GM19240 (cell line): ENCODE measurements around the gene LACRT.
A peak's percentile ranks its signal among the peaks of the same experiment; 100 is the strongest.
"Not testable (repeated sequence)": the region's sequence is repeated elsewhere in the genome, so short reads cannot be mapped to it uniquely, and the experiment has no call there.

Experiments used
- DNase-seq: peaks from one replicate; pipeline ENCODE4 v3.0.0; 2011; ENCODE audit warnings: low spot score; ENCODE audit not compliant: insufficient read length

LACRT gene

DNA sequence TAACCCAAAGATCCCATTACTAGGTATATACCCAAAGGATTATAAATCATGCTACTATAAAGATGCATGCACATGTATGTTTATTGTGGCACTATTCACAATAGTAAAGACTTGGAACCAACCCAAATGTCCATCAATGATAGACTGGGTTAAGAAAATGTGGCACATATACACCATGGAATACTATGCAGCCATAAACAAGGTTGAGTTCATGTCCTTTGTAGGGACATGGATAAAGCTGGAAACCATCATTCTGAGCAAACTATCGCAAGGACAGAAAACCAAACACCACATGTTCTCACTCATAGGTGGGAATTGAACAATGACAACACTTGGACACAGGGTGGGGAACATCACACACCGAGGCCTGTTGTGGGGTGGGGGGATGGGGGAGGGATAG lies 4.4 kb upstream of the LACRT start:
- DNase-seq = not testable (repeated sequence)

DNA sequence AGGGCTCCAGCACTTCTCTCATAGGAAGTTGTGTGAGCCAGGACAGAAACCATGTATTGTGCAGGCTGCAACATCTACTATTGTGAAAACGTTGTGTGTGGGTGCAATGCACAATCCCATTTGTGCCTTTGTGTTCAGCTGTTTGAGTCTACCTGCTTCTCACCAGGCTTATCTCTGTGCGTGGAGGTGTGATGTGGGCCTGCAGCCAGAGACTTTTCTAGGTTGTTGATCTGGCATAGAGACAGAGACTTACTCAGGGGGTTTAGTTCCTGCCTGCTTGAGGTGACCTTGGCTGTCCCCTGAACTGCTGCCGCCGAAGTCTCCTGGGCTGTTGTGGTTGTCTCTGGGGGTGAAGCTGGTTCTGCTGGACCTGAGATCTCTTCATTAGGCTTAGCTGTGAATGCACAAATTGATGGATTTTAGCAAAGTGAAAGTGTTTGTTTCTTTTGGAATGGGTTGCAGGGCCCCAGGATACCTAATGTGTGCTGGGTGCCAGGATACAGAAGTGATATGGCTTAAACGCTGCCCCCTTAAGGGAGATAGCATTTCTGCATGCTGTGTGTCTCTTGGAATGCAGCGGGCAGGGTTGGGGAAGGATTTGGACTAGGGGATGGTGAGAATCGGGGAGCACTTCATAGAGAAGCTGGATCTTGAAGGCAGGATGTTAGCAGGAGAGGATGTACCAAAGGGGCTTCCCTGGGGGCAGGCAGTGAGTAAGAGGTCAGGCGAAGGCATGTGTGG lies 2.5 kb downstream of the LACRT start:
- no peak for DNase-seq

DNA sequence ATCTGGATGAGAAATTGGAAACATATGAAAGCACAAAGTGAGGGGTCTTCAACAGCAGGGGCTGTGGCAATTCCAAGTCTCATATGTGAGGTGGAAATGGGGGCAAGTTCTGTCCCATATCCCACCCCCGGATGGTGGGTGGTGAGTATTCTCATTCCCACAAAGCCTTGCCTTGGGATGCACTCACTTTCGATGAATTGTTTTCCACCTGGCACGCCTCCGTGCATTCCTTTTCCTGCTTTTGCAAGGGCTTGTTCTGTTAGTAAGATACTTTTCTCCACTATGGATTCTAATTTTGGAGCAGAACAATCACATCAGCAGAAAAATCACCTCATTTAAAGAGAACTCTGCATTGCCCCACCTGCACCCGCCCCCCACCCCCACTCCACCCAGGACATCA lies 3.1 kb downstream of the LACRT start:
- DNase-seq = no peak

DNA sequence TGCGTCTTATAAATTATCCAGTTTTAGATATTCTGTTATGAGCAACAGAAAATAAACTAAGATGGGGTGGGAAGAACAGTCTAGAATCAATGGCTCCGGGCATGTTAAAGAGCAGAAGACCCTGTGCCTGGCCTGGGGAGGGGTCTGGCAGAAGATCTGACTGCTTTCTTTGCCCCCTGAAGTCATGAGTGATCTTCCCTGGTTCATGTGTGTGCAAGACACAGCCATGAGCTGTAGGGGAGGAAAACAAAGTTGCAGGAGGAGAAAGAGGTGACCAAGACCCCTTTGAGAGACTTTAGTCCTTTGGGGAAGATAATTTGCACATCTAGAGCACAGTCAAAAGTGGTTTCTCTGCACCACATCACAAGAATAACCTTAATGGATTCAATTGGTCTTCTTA lies 4.8 kb downstream of the LACRT start:
- no peak for DNase-seq

DNA sequence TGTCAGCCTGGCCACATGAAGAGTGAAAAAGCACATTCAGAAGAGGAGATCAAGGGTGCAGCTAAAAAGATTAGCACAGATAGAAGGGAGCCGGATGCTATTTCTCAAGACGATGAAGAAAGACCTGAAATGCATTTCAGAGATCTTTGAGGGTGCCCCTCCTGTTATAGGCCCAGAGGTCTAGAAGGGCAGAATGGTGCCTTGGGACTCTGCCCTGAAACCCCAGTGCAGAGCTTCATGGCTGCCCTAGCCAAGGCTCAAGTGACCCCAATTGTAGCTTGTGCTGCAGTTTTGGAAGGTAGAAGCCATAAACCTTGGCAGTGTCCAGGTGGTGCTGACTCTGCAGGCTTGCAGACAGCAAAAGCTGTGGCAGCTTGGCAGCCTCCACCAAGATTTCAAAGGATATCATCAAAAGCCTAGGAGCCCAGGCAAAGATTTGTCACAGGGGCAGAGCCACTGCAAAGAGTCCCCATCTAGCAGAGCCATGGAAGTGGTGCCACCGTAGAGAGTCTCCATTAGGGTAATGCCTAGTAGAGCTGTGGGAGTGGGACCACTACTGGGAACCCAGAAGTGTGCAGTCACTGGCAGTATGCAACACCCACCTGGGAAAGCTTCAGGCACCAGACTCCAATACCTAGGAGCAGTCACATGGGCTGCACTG lies 6.4 kb downstream of the LACRT start:
- no peak for DNase-seq

DNA sequence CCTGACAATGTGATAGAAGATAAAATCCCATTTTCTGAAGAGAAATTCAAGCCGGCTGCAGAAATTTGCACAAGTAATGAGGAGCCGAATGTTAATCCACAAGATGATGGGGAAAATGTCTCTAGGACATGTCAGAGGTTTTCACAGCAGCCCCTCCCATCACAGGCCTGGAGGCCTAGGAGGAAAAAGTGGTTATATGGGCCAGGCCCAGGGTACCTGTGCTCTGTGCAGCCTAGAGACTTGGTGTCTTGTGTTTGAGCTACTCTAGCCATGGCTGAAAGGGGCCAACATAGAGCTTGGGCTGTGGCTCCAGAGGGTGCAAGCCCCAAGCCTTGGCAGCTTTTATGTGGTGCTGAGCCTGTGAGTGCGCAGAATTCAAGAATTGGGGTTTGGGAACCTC lies 7.4 kb downstream of the LACRT start:
- DNase-seq = no peak

DNA sequence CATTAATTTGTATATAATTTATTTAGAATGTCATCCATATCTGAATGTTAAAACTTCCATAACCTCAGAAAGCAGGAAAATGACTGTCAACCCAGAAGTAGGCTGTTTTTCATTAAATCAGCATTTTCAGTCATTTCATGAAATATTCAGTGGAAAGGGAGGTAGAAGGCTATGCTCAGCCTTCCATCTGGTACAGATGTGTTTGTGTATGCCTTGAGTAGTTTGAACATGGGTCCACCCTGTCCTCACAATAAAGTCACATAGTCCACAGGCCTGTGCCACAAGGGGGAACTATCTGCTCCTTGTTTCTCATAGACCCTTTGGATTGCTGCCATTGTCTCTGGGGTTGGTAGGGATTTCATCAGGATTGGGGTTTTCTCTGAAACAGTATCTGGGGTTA lies 9.1 kb downstream of the LACRT start:
- no peak for DNase-seq

DNA sequence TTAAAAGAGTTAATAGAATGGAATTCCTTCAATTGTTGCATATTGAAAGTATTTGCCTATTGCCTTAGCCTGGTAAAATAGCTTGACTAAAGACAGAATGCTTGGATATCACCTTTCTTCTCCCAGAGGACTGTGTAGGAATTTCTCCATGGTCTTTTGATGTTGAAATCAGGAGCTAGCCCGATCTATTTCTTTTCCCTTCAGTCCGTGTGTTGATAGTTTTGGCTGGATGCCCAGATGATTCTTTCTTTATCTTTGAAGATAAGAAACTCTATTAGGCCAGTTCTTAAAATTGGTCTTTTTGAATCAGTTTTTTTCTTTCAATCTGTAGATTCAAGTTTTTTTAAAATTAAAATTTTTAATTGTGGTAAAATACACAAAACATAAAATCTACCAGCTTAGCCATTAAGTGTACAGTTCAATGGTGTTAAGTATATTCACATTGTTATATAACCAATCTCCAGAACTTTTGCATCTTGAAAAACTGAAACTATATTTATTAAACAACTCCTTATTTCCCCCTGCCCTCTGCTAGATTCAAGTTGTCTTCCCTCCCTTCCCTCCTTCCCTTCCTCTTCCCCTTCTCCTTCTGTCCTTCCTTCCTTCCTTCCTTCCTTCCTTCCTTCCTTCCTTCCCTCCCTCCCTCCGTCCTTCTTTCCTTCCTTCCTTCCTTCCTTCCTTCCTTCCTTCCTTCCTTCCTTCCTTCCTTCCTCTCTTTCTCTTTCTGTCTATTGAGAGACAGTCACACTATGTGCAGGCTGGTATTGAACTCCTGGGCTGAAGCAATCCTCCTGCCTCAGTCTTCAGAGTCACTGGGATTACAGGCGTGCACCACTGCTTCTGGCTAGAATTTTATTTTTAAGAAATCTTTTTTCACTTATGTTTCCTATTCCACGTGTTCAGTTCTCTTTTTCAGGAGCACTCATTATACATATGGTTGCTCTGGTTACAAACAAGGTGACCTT lies 10.1 kb downstream of the LACRT start:
- DNase-seq = no peak

DNA sequence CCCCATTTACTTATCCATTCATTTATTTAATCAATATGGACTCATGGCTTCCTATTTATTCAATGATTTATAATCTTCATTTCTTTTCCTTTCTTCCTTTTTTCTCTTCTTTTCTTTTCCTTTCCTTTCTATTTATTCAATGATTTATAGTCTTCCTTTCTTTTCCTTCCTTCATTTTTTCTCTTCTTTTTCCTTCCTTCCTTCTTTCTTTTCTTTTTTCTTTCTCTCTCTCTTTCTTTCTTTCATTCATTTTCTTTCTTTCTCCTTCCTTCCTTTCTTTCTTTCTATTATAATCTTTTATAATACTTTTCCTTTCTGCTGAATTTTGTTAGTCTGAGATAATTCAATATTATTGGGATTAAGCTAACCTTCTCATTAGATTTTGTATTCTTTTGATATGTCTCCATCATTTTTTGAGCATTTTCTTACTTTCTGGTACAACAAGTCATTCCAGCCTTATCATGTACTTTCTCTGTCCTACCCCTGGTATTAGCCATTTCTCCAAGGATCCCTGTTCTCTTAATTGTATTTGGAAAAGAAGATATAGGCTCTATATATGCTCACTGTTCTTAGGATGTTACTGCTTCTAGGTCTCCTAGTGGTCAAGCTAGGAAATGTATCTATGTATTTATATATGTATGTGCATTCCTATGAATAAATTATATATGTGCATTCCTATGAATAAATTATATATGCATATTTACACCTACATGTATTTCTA lies 12.1 kb downstream of the LACRT start:
- DNase-seq = no peak

DNA sequence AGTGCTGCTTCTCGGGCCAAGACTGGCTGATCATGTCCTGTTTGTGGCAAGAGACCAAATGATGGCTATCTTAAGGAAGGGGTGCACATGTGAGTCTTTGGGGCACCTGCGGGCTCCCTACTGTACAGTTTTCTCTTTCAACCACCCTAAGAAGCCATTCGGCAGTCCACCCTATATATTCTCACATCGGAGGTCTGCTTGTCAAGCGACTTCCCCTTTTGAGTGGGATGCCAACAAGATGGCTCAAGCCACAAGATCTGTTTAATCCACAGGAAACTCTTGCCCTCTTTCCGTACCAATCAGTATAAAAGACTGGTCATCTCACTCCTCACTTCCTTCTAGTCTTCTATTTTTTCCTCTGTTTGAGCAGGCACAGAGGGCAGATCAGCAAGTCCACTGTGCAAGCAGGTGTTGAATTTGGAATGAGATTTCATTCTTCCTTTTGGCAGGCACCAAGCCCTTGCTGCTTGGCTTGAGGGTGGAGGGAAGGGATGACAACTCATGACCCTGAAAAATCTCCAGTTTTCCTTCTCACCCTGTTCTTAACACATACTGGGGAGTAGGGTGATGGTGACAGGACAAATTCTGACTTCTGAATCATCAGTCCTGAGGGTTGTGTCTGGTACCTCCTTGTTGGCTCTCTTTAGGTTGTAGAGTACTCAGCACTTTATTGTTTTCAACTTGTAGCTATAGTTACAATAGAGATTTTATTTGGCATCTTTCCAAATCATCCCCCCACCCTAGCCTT lies 17.6 kb downstream of the LACRT start:
- no peak for DNase-seq

DNA sequence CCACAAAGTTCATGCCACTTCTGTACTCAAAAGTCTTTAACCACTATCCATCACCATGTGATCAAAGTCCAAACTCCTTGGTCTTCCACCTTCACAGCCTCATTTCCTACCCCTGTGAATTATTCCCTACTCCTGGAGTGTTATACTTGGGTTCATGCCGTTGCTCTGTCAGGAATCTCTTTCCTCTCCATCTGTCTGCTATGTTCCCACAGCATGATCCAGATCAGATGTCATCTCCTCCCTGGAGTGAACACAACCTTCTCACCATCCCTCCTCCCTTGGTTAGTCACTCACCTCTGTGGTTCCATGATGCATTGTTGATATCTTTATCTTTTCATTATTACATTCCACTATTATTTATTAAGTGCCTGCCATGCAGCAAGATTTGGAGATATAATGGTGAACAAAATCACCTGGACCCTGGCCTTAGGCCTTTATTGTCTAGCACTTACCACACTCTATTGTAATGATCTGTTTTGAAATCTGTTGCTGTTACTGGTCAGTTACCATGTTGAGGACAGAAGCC lies 22.4 kb downstream of the LACRT start:
- no peak for DNase-seq

DNA sequence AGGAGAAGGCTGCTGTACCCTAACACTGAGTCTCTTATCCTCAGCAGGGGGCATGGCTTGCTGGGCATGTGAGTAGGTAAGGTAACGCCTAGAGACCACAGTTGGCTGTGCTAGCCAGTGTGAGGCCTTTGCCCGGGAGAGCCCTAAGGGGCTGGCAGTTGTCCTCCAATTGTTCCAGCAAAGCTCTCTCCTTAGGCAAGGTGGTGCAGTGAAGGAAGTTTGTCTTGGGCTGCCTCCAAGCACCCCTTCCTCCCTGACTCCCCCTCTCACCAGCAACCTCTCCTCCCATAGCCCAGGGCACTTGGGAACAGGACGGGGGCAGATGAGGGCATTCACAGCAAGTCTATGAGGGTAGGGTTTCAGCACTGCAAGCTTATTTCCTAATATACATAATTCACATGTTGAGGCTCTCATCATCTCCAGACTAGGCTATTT lies 23.0 kb downstream of the LACRT start:
- no peak for DNase-seq

DNA sequence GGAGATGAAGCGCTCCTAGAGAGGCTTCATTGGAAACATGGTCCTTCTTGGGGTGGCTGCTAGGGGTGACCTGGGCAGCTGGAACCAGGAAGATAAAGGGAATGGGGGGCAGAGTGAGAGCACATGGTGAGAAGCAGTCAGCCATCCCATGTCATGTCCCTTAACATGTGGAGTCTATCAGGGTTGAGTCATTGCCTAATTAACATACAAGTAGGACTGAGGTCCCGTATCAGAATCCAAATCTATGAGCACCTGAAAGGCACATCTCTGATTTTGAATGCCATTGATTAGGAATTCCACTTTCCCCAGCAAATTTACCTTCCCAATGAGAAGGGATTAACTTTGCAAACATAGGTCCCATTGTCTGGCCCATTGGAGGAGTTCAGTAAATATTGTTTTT lies 25.9 kb downstream of the LACRT start:
- DNase-seq = no peak

DNA sequence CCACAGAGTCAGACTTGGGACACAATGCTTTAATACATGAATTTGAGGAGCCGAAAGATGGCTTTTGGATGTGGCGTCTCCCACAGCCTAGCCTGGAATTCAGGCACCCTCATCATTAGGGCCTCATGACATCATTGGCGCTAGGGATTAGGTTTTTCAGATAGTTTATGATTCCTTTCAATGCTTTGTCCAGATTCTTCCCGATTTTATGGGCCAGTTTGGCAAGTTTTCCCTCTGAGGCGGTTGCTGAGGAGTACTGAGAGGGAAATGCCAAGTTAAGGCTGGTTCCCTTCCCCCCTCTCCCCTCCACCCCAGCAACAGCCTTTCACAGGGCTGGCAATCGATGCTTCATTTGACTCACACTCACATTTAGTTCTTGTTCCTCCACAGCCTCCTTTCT lies 26.5 kb downstream of the LACRT start:
- DNase-seq = no peak

DNA sequence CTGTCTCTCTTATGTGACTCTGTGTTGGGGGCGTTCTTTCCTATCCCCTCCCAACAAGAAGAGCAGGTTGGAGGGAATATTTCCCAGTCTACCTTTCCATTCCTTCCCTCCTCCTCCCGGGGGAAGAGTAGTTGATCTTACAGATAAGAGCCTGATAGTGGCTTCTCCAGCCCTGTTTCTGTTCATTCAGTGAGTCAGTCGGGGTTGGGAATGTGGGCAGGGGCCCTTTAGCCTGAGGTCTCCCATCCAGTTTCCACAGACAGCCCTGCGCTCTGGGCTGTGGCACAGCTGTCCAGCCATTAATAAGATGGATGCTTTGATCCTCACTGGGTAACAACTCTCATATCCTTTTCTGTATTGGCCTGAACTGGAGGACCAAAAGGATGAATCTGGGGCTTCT lies 28.1 kb downstream of the LACRT start:
- no peak for DNase-seq

DNA sequence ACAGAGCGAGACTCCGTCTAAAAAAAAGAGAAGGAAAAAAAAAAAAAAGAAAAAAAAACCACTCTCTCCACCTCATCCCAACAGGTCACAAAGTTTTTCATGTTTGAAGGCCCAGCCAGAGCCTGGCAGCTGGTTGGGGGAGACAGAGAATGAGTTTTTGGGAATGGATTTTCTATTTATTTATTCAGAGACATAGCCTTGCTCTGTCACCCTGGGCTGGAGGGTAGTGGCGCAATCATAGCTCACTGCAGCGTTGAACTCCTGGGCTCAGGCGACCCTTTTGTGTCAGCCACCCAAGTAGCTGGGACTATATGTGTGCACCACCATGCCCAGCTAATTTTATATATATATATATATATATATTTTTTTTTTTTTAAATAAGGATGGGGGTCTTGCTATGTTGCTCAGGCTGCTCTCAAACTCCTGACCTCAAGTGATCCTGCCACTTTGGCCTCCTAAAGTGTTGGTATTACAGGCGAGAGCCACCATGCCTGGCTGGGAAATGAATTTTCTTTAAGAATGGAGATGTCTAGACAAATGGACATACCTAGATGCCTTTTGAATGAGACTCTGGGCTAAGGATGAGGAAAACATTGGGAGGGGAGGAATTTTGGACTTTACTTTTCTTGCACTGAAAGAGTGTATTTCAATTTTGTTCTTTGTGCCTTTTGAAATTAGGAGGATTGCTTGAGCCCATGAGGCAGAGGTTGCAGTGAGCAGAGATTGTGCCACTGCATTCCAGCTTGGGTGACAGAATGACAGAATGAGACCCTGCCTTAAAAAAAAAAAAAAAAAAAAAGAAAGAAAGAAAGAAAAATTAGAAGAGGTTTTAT lies 29.3 kb downstream of the LACRT start:
- no peak for DNase-seq

DNA sequence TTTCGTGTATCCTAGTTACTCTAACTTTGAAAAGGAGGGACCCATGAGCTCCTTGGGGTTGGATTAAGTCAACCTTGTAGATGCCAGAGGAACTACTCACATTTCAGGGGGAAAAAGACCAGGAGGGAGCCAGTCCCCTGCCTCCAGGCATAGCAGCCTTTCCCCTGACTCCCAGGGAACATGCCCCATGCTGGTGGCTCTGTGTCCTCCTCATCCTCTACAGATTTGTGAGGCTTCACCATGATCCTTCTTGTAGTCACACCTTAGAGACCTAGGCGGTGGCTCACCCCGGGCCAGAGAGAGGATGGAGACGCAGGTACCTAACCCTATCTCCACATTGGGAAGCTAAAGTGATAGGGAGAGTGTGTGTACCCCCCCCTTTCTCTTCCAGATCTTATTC lies 30.3 kb downstream of the LACRT start:
- DNase-seq = no peak

DNA sequence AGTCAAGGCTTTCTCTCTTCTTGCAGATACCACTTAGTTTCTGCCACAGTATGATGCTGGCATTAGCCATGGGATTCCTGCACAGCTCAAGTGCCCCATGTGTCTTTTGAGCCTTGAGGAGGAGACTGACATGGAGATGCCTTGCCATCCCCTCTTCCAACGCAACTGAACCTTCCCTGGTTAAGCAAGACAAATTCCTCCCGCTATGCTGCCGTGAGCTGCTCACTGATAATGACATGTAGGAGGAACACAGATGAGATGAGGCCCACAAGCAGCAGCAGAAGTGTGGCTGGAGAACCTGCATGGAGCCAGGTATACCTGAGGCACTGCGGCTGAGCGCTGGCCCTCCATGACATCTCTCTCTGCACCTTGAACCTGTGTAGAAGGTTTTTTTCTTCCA lies 30.8 kb downstream of the LACRT start:
- no peak for DNase-seq

DNA sequence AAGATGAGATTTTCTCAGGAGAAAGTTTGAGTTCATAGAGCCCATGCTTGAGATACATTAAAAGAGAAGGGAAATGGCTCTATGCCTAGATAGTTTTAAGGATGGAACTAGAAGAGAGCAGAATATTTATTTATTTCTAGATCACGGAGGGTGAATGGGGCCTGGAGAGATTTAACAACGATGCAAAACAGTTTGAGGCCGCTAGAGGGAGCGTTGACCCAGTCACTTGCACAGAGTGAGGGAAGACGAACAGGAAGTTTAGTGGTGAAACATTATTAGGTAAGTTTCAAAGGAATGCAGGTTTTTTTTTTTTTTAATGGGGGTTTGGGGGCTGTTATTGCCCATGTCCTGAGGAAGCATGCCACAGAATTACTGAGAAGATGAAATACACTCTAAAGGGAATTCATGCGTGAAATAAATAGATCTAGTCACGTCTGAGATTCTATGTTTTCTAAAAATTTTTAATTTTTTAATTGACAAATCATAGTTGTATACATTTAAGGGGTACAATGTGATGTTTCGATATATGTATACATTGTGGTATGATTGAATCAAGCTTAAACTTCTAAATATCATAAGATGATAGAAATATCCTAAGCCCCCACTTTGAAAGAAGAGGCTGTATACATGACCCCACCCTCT lies 31.4 kb downstream of the LACRT start:
- DNase-seq = peak; percentile 62
